H1 (cell line): ENCODE measurements around the gene GBX1. TPM values are rescaled to one million over a fixed set of nuclear protein-coding genes. Genes with fewer than 3 reads are reported as not detected.

Experiments
- CHD7 ChIP-seq: fragments of 300-600 bp; sonication (generic); IDR thresholded peaks from 2 replicates; pipeline ENCODE4 v1.7.1; 2012; ENCODE audit warnings: low read length, moderate library complexity, mild to moderate bottlenecking, inconsistent platforms; ENCODE audit not compliant: insufficient replicate concordance
- polyA plus RNA-seq, 7 experiments: library from polyadenylated mRNA; depleted of rRNA in 3 of 7; stranded (reverse) in 5 of 7; unstranded in 2 of 7; fragments of >200 nt in 5 of 7; fragments of 200-250 nt in 2 of 7; gene quantifications; 1 replicate in 5 of 7; 2 replicates in 1 of 7; 4 replicates in 1 of 7; pipeline versions ENCODE4 v1.2.1 to v1.2.3, GENCODE V29; 2011 to 2013; ENCODE audit warnings: missing spikeins in 2 of 7, mixed read lengths in 2 of 7
- total RNA-seq: library from RNA; stranded (reverse); fragmentation: NEBNext Ultra II Directional; extraction: Animal tissue kit (Norgen Biotek cat#: 25700); gene quantifications from 2 replicates; pipeline ENCODE4 v1.2.1, GENCODE V29; 2021

GBX1 gene
- total and polyA plus RNA-seq, 2 of the 8 experiments (the other 6 are each of a cell fraction or from before 2014, with no cell fraction given): not detected

GRCh38 chr7:151129117-151129959 lies 38.2 kb downstream of the GBX1 start (continued):
- TF ChIP-seq CHD7: no peak
